Measurements from ENCODE around the gene FOXK1.

DNA sequence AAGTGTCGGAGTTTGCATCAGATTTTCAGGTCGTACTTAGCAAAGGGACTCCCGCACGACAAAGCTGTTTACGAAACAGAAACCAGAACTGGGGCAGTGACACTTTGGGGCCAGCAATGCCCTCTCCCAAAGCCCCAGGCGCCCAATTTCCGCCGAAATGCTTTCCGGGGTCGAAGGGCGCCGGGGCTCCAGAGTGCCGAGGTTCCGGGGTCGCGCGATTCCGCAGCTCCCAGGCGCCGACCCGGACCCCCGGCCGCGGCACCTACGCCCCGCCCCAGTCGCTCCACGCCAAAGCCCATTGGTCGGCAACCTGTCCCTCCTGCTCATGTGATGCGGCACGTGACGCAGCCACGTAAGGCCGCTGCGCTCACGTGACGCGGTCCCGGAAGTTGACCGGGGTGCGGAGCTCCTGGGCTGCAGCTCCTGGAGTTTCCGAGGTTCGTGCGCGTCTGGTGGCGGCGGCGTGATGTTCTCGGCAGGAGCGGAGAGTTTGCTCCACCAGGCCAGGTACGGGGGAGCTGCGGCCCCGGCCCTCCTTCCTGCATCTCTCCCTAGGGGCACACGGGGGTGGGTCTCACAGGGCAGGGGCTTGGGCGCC lies 93.3 kb downstream of the FOXK1 start, which contains the start of gene AP5Z1:
- peak; percentile 73 for TF ChIP-seq POLR2A (IDR thresholded peaks at IDR 0.05)
- no peak for TF ChIP-seq EP300 (IDR thresholded peaks at IDR 0.05)
- TF ChIP-seq, protein P1, sequence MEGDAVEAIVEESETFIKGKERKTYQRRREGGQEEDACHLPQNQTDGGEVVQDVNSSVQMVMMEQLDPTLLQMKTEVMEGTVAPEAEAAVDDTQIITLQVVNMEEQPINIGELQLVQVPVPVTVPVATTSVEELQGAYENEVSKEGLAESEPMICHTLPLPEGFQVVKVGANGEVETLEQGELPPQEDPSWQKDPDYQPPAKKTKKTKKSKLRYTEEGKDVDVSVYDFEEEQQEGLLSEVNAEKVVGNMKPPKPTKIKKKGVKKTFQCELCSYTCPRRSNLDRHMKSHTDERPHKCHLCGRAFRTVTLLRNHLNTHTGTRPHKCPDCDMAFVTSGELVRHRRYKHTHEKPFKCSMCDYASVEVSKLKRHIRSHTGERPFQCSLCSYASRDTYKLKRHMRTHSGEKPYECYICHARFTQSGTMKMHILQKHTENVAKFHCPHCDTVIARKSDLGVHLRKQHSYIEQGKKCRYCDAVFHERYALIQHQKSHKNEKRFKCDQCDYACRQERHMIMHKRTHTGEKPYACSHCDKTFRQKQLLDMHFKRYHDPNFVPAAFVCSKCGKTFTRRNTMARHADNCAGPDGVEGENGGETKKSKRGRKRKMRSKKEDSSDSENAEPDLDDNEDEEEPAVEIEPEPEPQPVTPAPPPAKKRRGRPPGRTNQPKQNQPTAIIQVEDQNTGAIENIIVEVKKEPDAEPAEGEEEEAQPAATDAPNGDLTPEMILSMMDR (IDR thresholded peaks at IDR 0.05): no peak

Measured in ovary (tissue), 3 donors.